ENCODE results near the gene APBA2.
A peak's percentile ranks its signal among the peaks of the same experiment; 100 is the strongest.

The APBA2 gene

DNA sequence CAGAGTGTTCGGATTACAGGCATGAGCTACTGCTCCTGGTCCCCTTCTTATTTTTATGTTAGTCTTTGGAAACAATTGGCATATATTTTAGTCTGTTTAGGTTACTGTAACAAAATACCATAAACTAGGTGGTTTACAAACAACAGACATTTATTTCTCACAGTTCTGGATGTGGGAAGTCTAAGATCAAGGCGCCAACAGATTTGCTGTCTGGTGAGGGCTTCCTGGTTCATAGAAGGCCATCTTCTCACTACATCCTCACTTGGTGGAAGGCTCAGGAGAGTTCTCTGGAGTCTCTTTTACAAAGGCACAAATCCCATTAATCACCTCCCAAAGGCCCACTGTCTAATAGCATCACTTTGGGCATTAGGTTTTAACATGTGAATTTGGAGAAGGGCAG, 101.0 kb downstream of the APBA2 start:
- DNase-seq = no peak

DNA sequence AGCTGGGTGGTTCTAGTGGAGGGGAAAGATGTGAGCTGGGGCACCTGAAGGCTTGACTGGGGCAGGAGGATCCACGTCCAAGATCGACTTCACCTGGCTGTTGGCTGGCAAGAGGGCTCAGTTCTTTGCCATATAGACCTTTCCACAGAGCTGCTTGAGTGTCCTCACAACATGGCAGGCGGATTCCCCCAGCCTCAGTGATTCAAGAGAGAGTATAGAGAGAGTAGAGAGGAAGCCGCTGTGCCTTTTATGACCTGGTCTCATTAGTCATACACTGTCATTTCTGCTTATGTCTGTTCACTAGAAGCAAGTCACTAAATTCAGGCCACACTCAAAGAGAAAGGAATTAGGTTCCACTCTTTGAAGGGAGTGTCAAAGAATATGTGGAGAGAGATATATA, 101.6 kb downstream of the APBA2 start:
- no peak for DNase-seq

DNA sequence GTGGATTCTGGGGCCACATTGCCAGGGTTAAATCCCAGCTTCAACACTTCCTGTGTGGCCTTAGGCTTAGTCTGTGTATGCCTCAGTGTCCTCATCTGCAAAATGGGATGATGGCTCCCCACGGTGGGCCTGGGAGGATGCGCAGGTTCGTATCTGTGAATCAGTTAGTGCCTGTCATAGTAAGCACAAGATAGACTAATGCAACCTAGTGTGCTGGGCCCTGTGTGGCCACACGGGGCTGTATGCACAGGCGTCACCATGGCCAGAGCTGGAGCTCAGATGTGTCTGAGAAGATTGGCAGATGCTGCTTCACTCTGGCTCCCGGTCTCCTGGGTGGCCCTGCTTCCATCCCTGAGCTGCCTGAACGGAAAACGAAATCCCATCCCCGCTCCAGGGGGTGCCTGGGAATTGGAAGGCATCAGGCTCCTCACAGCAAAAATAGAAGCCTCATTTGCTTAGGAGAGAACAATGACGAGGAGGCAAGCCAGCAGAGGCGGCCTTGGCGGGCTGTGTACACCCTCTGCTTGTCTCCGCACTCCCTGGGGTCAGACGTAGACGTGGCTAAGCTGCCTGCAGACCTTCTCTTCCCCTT, 103.6 kb downstream of the APBA2 start:
- DNase-seq = no peak

DNA sequence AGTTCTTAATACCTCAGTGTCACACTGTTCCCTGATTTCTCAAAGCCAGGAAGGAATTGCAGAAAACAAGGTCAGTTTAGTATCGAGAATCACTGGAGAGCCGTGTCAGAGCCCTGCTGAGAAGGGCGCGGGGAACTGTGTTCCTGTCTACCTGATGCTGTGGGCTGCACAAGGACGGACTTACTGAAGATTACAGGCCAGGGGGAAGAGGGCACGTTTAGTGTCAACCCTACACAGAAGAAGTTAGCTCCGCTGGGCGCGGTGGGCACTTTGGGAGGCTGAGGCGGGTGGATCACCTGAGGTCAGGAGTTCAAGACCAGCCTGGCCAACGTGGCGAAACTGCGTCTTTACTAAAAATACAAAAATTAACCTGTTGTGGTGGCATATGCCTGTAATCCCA, 104.1 kb downstream of the APBA2 start:
- no peak for DNase-seq

DNA sequence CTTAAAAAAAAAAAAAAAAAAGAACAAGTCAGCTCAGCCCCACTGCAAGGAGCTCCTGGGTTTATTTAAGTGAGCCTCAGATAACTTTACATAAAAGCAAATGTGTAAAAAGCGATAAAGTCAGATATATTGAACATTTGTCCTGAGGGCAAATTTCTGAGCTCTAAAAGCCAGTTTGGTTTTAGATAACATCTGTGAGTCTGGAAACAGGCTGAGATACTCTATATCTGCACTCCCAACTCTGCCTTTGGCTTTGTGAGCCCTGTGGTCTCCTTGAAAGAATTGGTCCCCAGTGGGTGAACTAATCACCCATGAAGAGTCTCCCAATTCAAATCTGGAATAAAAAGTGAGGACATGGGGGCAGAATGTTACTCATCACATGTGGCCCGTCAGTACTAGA, 104.6 kb downstream of the APBA2 start:
- no peak for DNase-seq

DNA sequence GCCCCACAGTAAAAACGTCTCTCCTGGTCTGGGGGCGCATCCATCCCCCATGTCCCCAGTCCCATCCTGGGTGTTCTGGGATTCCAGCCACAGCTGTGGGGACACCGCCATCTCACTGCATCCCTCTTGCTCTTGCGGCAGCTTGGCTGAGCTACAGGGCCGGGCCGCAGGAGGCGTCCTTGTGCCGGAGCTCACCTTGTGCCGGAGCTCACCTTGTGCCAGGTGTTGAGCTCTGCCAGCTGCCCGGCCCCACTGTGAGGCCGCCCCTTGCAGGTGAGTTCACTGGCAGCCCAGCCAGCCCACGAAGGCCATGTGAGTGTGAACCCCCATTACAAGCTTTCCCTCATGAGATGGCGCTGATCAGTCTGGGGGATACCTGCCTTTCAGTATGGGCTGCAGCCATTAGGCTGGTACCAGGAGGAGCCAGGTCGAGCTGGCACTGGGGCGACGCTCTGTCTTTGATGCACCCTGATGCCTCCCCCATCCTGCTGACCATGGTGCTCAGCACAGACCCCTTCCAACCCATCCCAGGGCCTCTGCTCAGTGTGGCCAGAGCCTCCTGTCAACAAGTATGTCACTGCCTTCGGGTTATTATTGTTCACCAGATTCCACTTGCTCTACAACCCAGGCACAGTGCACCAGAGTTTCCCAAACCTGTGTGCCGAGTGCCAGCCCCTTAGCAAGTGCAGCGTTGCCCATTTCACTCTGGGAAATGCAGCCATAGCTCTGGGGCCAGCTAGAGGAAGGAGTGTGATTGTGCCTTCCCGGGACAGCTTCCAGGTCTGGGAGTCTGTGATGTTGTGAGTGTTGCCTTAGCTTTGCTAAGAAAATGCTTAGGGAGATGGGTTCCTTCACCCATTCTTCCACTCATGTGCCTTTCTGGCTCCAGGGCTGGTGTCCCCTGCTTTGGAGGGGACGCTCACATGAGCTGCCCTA, 105.7 kb downstream of the APBA2 start:
- no peak for DNase-seq

DNA sequence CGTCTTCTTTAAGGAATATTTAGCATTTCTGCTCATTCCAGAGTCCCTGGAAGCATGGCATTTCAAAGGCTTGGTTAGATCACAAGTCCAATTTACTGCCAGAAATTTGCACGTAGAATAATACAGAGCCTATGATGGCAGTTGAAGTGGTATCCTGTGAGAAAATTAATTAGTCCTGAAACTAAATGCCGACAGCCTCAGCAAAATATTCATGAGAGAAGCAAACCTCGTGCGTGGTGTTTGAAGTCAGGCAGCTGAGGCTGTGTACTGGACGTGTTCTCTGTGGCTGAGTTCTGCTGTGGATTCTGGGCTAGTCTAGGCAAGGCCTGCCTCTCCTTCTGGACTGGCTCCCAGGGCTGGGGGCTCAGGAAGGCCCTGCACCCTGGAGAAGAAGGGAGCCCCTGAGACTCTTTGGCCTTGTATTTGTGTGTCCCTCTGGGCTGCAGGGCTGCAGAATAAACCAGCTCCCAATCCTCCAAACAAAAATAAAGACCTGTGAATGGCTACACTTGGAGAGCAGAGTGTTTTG, 106.6 kb downstream of the APBA2 start:
- DNase-seq = no peak

DNA sequence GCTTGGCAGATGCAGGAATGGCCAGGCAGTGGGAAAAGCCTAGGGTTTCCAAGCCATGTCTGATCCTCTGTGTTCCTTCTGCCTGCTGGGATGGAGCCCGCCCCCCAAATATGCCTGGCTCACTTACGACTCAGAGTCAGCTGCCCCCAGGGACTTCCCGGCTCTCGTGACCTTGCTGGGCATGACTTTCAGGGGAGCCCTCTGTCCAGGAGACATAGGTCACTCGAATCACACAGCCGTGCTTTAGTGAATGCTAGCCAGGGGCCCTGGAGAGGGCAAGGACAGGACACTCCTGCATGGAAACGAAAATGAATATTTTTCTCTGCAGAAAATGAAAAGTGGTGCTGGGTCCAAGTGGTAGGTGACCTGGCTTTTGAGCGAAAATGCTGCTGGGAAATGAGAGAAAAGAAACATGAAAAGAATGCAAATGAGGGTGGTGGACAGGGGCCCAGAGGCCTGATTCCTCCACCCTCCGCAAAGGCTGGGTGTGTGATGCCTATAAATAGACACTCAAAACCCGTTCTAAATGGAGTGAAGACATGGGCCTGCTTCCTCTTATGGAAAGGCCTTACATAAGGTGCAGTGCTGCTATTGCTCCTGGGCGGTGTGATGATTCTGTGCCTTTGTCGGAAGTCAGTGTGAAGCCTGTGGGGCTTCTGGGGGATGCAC, 107.4 kb downstream of the APBA2 start:
- no peak for DNase-seq

DNA sequence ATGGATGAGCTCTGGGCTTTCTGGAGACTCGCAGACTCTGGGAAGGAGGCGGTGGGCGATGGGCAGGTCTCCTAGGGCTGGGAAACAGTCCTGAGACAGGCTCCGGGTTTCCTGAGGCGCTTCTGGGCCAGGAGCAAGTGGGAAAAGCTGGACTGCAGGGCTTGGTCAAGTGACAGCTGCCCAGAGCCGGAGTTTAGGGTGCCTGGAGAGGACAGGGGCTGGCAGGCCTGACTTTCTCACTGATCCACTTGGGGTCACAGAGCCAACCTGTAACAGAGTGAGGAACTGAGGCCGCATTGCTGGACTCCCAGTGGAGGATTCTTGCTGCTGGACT, 107.9 kb downstream of the APBA2 start:
- DNase-seq = no peak

DNA sequence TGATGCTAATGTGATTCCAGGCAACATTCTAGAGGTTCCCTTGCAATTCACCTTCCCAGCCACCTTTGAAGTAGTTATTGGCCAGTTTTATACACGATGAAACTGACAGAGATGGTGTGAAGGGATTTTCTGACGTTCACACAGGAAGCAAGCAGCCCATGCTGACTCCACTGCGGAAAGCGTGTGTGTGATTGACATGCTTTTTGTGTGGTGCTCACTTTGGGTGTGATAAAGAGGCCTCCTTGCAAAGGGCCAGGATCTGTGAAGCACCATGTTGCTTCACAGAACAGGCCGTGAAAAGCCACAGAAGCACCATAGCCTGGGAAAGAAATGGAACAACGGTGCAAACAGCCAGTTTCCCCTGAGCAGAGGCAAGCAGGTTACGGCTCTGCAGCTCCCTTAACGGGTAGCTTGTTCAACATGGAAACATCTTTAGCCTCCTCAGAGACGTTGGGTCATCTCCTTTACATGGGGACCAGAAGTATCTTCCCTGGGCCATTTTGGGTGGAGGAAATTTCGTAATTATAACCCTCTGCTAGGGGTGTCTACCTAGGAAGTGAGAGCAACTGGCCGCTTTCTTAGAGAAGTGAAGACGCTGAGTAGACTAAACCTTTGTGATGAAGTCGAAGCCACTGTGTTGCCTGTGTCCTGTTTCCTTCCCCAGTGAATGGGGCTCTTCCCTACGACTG, 108.5 kb downstream of the APBA2 start:
- DNase-seq = peak; percentile 22

DNA sequence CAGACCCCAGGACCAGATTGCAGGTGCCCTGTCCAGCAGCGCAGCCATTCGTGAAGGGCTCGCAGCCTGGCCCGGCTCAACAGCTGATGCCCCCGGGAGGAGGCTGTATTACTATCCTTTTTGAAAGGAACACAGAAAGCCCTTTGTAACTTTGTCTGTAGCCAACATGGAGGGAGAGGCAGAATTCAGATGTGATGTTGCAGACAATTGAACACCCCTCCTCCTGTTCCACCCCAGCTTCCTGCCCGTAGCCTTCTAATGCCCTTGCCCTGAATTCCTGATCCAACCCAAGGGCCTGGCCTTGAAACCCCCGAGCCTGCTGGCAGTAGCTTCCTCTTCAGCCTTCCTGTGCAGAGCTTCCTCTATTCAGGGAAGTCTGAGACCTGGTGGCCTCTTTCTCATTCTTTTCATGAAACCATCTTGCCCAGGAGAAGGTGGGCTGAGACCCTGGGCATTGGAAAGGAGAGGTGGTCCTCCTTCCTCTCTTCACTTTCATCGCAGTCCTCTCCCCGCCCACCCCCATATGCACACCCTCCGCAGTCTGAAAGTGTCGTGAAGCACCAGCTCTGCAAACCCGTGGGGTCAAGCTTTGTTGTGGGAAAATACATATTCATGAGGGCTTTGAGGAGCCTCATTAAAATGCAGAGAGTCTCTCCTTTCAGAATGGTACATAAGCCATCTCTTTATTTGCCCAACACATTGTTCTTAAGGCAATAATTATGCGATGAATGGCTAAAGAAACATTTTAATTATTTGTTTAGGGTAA, 109.2 kb downstream of the APBA2 start:
- no peak for DNase-seq

DNA sequence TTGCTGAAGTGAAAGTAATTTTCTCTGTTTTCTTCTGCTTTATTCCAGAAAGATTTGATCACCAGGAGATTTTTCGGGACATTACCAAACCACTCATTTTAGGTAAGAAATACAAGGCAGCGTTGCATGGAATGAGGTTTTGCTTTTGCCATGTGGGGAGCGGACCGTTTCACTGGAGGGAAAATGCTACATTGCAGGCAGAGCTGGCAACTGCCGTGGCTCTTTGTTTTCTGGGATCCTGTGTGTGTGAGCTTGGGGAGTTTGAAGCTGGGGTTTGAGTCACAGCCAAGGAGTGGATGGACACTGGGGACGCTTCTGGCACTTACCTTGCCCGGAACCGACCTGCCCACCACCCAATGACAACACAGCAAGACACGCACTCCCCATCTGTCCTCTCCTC, 109.9 kb downstream of the APBA2 start:
- DNase-seq = no peak

DNA sequence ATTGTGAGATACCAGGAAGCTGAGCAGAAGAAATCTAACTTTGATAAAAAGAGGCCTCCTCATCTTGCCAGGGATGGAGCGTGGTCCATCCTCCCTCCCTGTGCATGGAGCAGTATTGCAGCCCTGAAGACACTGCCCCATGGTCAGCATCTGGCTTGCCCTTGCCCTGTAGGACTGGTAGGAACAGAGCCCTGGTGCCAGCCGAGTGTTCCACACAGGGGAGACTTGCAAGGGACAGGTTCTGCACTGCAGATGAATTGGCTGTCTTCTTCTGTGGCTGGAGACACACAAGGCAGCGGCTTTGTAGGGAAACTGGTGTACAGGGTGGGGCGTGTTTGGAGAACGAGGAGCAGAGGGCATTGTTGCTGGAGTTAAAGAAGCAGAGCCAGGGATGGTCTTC, 110.5 kb downstream of the APBA2 start:
- DNase-seq = no peak

DNA sequence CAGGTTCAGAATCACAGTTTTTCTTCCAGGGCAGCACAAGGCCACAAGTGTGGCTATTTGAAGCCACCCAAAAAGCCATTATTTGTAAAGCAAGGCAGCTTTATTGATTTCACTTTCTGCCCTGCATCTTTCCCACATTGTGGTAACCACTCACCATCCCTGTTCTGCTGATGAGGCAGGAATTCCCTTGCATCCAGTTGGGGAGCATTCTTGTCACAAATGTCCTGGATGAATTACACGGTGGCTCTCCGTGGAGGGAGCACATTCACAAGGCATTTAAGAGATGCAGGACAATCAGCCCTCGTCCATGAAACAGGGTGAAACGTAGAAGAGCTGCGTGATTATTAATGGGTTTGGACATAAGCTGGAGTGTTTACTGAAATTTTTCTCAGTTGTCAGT, 111.2 kb downstream of the APBA2 start:
- no peak for DNase-seq

DNA sequence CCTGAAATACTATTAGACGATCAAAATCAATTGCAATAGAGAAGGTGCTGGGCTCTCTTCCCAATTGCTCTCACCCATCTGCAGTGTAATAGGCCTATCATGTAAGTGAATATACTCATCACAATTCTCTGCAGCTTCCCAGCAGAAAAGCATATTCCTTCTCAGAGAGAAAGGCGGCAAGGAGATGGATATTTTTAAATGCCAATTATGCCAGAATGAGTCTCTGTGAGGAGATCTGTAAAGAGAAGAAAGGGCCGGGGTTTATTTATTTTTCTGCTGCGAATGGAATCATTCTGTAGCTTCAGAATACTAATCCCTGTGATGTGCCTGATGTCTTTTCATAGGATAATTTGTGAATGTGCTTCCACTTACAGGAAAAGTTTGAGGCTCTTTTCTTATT, 112.0 kb downstream of the APBA2 start:
- DNase-seq = no peak

DNA sequence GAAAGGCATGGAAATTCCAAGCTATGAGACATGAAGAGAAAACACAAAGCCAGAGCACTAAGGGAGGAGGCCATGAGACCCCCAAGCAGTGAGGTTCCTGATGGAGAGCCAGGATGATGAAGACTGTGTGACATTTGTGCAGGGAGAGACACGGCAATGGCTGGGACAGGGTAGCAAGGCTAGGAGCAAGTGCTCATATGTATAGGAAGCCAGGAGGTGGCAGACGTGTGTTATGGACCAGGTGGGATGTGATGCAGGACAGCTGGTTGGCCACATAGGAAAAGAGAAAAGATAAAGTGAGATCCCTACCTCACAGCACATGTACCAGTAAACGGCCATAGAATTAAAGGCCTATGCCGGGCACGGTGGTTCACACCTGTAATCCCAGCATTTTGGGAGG, 112.7 kb downstream of the APBA2 start:
- no peak for DNase-seq

DNA sequence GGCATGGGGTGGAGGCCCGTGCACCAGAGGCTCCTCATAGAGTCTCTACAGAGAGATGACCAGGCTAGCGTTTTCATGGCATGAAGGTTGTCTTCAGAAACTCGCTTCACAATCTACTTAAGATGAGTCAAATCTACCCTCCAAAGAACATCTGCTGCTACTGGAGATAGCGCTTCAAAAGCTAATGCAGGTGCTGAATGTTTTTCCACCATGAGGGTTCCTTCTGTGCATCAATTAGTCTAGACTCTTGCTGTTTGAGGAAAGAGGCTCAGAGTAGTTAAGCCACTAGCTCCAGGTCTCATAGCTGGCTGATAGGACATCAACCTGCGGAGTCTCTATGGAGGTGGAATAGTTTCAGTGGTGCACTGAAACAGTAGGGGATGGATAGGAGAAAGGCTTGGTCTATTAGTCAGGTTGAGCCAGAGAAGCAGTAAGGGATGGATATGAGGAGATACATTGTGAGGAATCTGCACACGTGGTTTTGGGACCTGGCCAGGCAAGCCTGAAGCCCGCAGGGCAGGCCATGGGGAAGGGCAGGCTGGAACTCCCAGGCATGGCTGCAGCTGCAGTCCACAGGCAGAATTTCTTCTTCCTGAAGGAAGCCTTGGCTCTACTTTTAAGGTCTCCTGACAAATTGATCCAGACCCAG, 117.5 kb downstream of the APBA2 start:
- no peak for DNase-seq

DNA sequence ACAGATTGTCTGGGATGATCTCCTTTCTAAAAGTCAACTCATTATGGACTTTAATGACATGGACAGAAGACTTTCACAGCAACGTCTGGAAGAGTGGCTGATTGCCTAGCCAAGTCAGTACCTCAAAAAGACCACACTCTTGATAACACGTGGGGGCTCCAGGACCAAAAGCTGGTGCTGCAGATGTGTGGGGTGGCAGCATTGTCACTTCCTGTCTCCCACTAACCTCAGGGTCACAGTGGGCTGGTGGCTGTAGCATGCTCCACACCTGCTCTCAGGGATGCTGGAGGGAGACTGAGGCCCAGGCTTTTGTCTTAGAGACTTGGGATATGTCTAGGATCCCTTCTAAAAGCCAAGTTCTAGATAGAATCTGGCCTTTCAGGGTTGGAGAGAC, 118.1 kb downstream of the APBA2 start:
- no peak for DNase-seq

DNA sequence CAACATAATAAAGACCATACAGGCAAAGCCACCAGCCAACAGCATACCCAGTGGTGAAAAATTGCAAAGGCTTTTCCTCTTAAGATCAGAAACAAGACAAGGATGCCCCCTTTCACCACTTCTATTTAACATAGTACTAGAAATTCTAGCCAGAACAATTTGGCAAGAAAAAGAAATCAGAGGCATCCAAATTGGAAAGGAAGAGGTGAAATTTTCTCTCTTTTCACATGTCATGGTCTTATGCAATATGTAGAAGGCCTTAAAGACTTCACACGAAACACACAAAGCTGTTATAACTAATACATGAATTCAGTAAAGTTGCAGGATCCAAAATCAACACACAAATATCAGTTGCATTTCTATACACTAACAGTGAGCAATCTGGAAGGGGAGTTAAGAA, 120.2 kb downstream of the APBA2 start:
- no peak for DNase-seq

DNA sequence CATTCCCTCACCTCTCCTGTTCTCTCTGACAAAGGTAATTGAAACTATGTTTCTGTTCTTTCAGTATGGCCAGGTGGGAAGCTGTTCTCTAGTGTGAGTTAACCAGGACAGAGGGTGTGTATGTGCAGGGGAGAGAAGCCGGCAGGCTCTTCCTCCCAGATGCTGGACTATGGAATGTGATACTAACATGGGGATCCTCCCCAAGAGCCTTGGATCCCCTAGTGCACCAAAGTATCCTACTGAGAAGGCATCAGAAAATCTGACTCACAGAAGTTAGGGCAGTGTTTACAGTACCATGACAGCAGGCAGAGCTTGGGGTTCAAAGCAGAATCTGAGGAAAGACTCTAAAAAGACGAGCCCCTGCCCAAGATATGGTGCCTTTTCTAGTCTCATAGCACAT, 123.1 kb downstream of the APBA2 start:
- no peak for DNase-seq

DNA sequence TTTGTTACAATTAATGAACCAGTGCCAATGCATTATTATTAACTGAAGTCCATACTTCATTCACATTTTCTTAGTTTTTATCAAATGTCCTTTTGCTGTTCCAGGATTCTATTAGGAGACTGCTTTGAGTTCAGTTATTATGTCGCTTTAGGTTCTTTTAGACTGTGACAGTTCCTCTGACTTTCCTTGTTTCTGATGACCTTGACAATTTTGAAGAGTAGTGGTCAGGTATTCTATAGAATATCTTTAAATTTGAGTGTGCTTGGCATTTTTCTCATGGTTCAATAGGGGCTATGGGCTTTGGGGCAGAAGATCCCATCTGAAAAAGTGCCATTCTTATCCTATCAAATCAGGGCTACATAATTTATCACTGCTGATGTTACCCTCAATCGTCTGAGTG, 126.3 kb downstream of the APBA2 start:
- DNase-seq = no peak

DNA sequence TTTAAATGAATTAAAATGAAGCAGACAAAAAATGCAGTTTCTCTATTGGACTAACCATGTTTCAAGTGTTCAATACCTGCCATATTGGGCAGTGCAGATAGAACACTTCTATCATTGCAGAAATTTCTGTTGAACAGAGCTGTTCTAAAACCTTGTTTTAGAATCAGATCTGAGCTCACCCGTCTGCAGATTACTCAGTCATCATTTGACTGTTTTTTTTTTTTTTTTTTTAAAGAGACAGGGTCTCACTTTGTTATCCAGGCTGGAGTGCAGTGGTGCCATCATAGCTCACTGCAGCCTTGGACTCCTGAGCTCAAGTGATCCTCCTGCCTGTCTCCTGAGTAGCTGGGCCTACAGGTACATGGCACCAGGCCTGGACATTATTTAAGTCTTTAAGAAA, 128.7 kb downstream of the APBA2 start:
- DNase-seq = no peak

All from CD4-positive, alpha-beta T cell treated with Interleukin-21 for 1 hour (primary cell).